GM21423 (cell line): Measurements from ENCODE around the gene NFASC.

Experiments used
- ATAC-seq: cut with Tn5 transposase; IDR thresholded peaks from one replicate; pipeline ENCODE4 v1.9.1; 2021; ENCODE audit warnings: mild to moderate bottlenecking, moderate library complexity; ENCODE audit not compliant: unreplicated experiment

Gene NFASC

DNA sequence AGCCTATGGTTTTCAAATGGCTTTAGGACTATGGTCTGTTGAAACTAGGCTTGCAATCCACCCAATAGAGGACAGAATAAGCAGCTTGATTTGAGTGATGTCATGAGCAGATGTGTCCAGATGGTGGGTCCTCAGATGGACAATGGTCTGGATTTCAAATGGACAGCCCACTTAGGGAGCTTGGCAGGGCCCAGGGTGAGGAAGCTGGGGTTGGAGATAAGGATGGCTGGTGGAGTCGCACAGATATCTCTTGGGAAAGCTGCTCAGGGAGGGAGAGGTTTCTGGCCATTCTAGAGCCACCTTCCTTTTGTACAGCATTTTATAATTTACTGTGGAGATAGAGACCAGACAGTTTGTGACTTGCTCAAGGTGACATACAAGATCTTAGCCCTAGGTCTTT lies 55.0 kb downstream of the NFASC start:
- ATAC-seq, result no peak

DNA sequence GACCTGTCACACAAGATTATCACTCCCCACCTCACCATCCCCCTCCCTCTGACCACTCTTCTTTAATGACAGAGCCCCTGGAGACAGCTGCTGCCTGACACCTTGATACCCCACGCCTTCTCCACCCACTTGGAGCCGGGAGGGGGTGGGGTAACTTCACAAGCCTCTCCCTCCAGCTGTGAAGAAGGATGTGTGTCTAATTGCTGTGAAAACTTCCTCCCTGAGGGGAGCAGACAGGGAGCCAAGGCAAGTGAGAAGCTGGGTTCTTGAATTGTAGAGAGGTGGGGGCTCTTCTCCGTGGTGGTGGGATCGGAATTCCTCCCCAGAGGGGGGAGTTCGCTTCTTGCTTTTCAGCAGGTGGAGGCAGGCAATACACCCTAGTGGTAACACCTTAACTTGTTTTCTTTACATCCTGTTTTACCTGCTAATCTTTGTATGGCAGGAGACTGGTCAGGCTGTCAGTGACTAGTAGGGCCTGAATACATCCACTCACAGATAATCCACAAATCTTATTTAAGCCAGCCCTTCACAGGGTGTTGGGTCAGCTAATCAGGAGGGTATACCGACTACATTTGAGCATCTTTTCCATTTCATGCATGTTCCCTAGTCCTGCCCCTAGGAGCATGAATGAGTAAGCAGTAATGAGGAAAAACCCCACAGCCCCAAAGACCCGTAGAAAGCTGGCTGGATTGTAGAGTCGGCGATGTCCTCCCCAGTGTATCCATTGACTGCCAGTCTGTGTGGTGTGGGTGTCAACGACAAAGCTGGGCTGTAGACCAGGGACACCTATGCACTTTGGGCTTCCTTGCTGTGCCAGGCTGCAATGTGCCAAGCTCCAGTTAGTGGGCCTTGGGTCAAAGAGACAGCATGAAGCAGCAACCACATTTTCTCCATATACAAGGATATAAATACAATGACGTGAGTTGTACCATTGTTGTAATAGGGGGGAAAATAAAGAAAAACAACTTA lies 57.3 kb downstream of the NFASC start:
- no peak for ATAC-seq

GRCh38 chr1:204928671-204929486 lies 58.2 kb downstream of the NFASC start:
- no peak for ATAC-seq

DNA sequence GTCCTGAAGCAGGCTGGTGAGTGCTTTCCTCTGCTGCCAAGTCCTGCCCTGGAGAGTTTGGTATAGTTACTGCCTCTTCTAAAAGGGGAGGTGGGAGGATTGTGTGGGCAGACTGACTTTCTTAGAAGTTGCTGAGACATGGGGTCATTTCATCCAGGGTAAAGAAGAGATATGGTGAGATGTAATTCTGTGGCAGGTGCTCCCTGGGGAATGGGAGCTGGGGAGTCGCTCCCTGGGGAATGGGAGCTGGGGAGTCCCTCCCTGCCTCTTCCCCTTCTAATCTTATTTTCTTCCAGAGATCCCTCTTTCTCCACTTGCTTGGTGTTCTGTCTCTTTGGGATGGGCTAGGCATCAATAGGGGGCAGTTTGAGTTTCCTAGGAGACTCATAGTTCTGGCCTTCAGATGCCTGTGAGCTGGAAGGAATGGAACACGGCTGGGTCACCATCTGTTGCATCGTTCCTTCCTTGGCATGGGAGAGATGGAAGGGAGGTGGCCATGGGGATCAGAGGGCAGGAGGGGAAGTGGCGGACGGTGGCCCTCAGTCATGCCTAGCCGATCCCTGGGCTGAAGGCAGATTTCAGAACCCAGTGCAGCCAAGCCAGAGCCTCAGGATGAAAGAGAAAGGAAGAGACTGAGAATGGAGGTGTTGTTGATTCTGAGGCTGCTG lies 59.0 kb downstream of the NFASC start:
- ATAC-seq, result no peak

DNA sequence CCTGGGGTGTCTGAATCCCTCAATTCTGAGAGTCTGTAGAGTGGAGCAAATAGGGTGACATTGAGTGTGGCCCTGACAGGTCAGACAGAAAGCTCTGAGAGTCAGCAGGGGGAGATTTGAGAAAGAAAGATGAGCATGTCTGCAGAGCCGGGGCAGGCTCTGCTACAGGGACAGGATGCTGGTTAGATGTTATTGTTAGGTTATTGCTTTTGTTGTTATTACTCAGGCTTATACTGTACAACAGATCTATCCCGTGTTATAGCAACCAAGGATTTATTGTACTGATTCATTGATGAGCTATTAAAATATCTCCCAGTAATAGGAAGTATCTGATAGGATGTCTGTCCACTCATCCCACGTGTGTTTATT lies 59.5 kb downstream of the NFASC start:
- ATAC-seq, result no peak

DNA sequence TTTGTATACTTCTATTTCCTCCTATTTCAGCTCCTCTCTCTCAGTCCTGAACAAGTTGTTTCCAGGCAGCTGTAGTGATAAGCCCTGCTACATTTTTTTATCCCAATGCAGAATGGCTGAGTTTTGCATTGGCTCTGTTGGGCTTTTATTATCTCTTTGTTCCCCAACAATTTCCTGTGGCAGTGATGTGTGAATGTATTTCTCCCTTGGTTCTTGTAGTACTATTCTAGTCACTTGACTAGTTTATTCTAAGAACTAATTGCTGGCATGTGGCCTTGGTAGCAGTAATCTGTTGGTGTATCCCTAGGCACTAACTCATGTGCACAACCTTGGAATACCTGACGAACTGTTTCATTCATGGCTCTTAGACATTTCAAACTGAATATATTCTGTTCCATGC lies 60.7 kb downstream of the NFASC start:
- no peak for ATAC-seq

DNA sequence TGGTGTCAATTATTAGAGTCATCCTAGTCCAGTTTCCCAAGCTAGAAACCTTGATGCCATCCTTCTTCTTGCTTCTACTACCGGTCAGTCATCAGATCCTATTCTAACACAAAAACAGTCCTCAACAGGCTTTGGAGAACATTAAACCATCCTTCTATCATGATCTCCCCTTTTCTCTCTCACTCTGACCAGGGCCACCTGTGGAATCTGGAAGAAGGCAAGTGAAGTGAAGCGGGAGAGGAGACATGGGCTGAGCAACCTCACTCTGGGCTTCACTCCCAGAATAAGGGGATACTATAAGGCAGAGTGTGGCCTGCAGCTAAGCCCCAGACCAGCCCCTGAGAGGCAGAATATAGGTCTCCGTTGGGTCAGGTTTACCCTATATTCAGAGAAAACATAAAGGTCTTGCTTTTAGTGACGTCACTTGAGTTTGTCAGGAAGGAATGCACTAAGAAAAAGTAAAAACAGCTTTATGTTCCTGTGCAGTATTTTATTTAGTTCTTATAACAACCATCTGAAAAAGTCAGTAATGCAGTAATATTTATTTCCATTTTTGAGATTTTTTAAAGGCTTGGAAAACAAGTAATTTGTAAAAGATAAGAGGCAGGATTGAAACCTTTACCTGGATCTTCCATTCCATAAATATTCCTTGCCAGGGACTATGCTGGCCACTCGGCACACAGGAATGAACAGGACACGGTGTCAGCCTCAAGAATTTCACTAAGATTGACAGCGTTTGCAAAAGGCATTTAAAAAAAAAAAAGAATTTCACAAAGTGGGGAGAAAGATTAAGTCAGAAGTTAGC lies 61.3 kb downstream of the NFASC start:
- no peak for ATAC-seq

DNA sequence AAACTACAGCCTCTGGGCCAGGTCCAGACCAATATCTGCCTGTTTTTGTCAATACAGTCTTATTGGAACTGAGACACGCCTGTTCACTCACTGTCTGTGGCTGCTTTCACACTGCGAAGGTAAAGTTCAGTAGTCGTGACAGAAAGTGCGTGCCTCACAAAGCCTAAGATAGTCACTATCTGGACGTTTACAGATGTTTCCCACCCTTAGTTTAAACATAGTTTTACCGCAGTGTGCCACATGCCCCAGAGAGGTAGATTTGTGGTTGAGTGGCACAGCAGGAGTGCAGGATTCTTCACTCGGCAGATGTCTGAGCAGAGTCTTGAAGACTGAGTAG lies 61.9 kb downstream of the NFASC start:
- ATAC-seq, result no peak

GRCh38 chr1:204935155-204935554 lies 64.5 kb downstream of the NFASC start:
- ATAC-seq, result no peak

DNA sequence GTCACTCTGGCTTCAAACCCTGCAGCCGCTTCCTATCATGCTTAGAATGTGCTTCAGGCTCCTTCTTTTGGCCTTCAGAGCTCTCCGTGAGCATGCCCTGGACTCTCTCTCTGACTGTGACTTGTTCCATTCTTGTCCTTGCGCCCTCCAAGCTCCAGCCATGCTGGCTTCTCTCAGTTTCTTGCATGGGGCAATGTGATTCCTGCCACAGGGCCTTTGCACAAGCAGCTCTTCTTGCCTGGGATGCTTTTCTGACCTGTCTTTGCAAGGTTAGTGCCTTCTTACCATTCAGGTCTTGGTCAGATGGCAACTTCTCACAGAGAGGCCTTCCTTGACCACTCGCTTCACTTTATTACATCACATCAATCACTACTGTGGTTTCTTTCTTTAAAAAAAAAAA lies 66.1 kb downstream of the NFASC start:
- ATAC-seq, result no peak

DNA sequence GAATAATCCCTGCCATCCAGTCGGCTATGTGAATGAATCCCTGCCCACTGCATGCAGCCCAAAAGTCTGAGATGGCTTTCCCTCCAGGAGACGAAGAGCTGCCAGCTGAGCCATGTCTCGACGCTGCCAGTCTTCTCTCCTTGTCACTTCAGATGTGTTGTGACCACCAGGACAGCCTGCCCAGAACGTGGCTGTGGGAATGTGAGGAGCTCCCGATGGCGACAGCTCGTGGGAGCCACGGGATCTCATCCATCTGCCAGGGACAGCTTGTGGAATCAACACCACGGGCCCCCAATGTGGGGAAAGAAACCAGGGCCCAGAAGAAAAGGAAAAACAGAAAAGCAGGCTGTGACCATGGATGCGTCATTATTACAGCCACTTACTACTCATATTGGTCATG lies 67.2 kb downstream of the NFASC start:
- no peak for ATAC-seq

DNA sequence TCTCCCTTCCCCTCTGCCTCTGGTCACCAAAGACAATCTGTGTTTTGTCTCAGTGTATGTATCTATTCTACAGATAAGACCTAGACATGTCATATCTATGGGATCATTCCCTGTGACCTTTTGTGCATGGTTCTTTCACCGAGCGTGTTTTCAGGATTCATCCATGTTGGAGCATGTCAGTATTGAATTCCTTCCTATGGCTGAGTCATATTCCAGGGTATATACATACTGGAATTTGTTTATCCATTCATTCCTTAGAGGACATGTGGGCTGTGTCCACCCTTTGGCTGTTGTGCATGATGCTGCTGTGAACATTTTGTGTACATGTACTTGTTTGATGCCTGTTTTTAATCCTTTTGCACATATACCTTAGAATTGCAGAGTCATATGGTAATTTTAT lies 69.9 kb downstream of the NFASC start:
- ATAC-seq, result no peak

DNA sequence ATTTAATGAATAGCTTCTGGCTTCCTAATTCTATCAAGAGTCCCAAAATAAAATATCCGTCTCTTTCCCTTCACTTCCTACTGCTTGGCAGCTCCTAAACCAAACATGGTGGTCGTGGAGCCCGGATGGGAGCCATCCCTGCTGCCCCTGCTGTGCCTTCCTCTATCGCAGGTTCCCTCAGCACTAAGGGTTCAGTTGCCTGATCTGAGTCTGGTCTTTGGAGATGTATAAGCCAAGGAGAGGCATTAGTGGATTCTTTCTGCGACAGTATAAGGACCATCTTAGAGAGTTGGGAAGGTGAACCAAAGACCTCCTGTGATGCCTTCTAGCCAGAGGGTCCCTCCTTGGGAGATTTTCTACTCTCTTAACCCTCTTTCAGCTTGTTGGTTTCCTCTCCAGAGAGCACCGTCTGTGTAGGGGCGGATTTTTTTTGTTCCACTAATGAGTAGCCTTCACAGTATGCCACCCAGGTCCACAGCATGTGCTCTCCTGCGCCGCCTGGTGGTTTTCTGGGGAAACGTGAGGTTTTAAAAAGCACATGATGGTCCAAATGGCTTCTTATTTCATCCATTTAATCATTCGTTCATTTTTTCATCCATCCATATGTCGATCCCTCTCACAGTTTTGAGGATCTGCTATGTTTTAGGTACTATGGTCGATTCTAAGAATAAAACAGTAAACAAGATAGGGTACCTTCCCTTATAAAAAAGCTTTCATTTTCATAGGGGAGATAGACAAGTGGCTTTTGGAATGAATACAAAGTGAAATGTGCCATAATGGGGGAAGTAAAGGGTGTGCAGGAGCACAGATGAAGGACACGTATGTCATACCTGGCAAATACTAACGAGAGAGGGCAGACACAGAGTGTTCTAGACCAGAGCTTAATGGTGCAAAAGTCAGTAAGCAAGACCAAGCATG lies 71.0 kb downstream of the NFASC start:
- no peak for ATAC-seq

DNA sequence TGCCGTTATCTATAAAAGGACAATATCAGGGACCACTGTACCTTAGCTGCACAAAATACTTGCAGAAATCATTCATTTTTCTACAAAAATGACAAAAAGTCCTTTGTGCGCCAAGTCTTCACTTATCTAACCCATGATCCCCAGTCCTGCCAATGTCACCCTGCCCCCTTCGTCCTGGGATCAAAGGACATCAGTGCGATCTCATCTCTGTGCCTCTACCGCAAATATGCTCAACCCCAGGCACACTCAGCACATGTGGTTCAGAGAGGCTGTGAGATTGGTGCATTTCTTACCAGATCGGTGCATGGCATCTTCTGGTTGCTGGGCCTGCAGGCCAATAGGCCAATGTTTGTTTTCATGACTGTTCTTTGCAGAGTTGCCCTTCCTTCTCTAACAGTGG lies 72.8 kb downstream of the NFASC start:
- ATAC-seq, result no peak

GRCh38 chr1:204944662-204945061 lies 74.0 kb downstream of the NFASC start:
- no peak for ATAC-seq

DNA sequence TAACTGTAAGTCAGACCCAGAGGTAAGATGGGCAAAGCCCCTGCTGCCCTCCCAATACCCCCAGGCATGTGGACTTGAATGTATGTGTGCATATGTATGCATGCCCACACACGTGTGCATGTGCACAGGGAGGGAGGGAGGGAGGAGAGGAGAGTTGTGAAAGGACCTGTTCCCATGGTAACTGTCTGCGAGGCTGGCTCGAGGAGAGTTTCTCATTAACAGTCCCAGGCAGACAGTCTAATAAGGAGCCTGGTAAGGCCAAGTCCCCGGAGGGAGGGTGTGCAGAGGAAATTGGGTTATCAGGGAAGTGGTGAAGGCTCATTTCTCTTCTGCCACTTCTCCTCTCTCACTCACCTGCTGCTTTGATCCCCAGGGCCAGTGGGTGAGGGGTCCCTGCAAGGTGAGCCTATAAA lies 74.9 kb downstream of the NFASC start:
- no peak for ATAC-seq

DNA sequence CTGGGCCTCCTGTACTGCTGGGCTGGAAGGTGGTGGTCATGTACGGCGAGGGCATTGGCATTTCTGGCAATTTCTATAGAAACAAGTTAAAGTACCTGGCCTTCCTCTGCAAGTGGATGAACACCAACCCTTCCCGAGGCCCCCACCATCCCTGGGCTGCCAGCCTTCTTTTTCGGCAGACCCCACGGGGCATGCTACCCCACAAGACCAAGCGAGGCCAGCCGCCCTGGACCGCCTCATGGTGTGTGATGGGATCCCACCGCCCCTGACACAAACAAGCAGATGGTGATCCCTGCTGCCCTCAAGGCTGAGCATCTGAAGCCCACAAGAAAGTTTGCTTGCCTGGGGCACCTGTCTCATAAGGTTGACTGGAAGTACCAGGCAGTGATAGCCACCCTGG lies 76.0 kb downstream of the NFASC start:
- no peak for ATAC-seq

DNA sequence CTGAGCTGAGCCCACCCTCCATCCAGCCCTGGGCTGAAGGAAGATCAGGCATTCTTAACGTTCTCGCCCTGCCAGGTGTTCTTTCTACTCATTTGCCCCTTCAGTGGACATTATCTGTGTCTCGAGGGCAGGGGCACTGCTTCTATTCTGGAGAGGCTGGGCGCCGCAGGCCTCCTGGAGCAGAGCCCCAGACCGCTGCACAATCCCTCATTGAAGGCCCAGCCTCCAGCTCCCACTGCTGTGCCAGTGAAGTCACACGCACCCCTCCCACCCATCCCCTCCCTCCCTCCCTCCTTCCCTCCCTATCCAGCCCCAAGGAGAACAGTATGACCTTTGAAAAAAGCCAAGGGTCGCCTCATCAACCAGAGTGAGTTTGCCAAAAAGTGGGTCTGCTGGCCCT lies 76.7 kb downstream of the NFASC start:
- no peak for ATAC-seq

- no peak for ATAC-seq
These were observed 77.1 kb downstream of the NFASC start for GRCh38 chr1:204947747-204948146.
